Measurements from ENCODE around the gene ADAMTSL4. TPM values are rescaled to one million over a fixed set of nuclear protein-coding genes. Genes with fewer than 3 reads are reported as not detected.

ADAMTSL4 gene
- total and polyA plus RNA-seq, 2 donors (not counting 1 experiment from before 2014, with no cell fraction given) = 7.3 to 13.0 TPM

DNA sequence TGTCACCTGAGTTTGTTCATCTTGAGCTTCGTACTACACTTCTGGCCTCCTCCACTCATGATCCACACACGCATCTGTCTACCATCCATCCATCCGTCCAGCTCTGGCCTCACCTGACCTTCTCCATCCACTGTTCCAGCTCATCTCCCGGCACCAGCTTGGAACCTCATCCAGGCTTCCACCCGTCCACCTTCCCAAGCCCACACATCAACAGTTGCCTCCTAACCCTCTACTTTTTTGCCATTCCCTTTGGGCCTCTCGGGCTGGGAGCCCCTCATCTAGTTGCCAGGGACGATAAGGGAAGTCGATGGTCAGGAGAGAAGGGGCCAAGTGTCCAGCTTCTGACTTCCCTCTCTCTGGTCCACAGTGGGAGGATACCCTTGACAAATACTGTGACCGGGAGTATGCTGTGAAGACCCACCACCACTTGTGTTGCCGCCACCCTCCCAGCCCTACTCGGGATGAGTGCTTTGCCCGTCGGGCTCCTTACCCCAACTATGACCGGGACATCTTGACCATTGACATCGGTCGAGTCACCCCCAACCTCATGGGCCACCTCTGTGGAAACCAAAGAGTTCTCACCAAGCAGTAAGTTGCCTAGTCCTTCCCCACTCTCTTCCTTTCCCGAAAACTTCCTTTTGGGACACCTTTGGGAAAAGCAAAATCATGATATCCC is 37.1 kb upstream of the ADAMTSL4 start:
- Histone ChIP-seq H4K20me1 (ENCODE audit: control insufficient read depth, extremely low read depth, insufficient read depth, low read length) (no peaks in the 10 kb centered on the region), H3K9ac (ENCODE audit: insufficient read depth, low read length) (no peak overlapping the region), H2AFZ (ENCODE audit: low read length) (no peak overlapping the region), H3K4me2 (ENCODE audit: extremely low read depth, insufficient read depth, low read length) (no peak overlapping the region), H3K27me3 (ENCODE audit: control insufficient read depth, insufficient read depth, low read length) (no peaks in the 10 kb centered on the region), H3K27ac (ENCODE audit: insufficient read depth, low read length) (no peak overlapping the region), H3K4me3 (replicated peaks in 1 of 4; ENCODE audit: control extremely low read depth in 1 of 4, insufficient read depth in 1 of 4, low read depth in 3 of 4, low read length in 4 of 4) (no peak overlapping the region), H3K36me3 (ENCODE audit: control insufficient read depth, insufficient read depth, low read length) (peaks cover 23% of the 10 kb centered on the region), H3K79me2 (ENCODE audit: control insufficient read depth, insufficient read depth, low read length) (peaks cover 19% of the 10 kb centered on the region), H3K9me3 (ENCODE audit: control insufficient read depth, insufficient read depth, low read depth, low read length) (no peaks in the 10 kb centered on the region), H3K4me1 (ENCODE audit: control insufficient read depth, extremely low read depth, insufficient read depth, low read length) (peaks cover 26% of the 10 kb centered on the region)
- no peak for DNase-seq (ENCODE audit: low read depth in 2 of 2)
- TF ChIP-seq EZH2 (IDR thresholded peaks at IDR 0.05; ENCODE audit: low read length, missing control alignments) = no peak
- TF ChIP-seq, protein P1, sequence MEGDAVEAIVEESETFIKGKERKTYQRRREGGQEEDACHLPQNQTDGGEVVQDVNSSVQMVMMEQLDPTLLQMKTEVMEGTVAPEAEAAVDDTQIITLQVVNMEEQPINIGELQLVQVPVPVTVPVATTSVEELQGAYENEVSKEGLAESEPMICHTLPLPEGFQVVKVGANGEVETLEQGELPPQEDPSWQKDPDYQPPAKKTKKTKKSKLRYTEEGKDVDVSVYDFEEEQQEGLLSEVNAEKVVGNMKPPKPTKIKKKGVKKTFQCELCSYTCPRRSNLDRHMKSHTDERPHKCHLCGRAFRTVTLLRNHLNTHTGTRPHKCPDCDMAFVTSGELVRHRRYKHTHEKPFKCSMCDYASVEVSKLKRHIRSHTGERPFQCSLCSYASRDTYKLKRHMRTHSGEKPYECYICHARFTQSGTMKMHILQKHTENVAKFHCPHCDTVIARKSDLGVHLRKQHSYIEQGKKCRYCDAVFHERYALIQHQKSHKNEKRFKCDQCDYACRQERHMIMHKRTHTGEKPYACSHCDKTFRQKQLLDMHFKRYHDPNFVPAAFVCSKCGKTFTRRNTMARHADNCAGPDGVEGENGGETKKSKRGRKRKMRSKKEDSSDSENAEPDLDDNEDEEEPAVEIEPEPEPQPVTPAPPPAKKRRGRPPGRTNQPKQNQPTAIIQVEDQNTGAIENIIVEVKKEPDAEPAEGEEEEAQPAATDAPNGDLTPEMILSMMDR (conservative IDR thresholded peaks at IDR 0.05 in 1 of 2, IDR thresholded peaks at IDR 0.05 in 1 of 2; ENCODE audit: low read depth in 1 of 2, low read length in 2 of 2) = no peak

DNA sequence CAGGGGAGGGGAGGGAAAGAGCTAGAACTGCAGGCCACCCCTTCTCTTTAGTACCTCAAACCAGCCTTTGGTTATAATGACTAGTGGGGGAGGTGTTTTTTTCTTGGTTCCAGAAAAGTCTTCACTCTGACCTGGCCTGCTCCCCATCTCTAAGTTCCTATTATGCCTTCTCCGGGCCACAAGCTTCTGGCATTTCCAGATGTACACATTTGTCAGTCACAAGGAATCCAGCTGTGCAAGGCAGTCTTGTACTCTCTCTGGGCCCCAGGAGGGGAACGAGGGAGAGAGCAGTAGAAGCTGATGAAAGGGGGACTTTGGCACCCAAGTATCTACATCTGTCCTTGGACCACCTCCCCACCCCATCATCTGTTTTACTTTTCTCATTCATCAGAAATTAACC is 36.4 kb upstream of the ADAMTSL4 start:
- H3K4me3 ChIP-seq (replicated peaks in 1 of 4; ENCODE audit: control extremely low read depth in 1 of 4, insufficient read depth in 1 of 4, low read depth in 3 of 4, low read length in 4 of 4) = peak overlapping the region in 1 of 4 experiments; percentile 7
- H2AFZ ChIP-seq (ENCODE audit: low read length) = no peak overlapping the region
- no peak overlapping the region for H3K4me2 ChIP-seq (ENCODE audit: extremely low read depth, insufficient read depth, low read length)
- no peak overlapping the region for H3K9ac ChIP-seq (ENCODE audit: insufficient read depth, low read length)
- peaks cover 19% of the 10 kb centered on the region for H3K79me2 ChIP-seq (ENCODE audit: control insufficient read depth, insufficient read depth, low read length)
- H3K36me3 ChIP-seq (ENCODE audit: control insufficient read depth, insufficient read depth, low read length) = peaks cover 23% of the 10 kb centered on the region
- H4K20me1 ChIP-seq (ENCODE audit: control insufficient read depth, extremely low read depth, insufficient read depth, low read length) = no peaks in the 10 kb centered on the region
- DNase-seq (ENCODE audit: low read depth in 2 of 2) = peak in 1 of 2 donors; percentile 40
- H3K9me3 ChIP-seq (ENCODE audit: control insufficient read depth, insufficient read depth, low read depth, low read length) = no peaks in the 10 kb centered on the region
- H3K27ac ChIP-seq (ENCODE audit: insufficient read depth, low read length) = peak overlapping the region; percentile 15
- no peaks in the 10 kb centered on the region for H3K27me3 ChIP-seq (ENCODE audit: control insufficient read depth, insufficient read depth, low read length)
- H3K4me1 ChIP-seq (ENCODE audit: control insufficient read depth, extremely low read depth, insufficient read depth, low read length) = peaks cover 23% of the 10 kb centered on the region
- TF ChIP-seq, protein P1 (conservative IDR thresholded peaks at IDR 0.05 in 1 of 2, IDR thresholded peaks at IDR 0.05 in 1 of 2; ENCODE audit: low read depth in 1 of 2, low read length in 2 of 2) = no peak
- TF ChIP-seq EZH2 (IDR thresholded peaks at IDR 0.05; ENCODE audit: low read length, missing control alignments) = no peak

DNA sequence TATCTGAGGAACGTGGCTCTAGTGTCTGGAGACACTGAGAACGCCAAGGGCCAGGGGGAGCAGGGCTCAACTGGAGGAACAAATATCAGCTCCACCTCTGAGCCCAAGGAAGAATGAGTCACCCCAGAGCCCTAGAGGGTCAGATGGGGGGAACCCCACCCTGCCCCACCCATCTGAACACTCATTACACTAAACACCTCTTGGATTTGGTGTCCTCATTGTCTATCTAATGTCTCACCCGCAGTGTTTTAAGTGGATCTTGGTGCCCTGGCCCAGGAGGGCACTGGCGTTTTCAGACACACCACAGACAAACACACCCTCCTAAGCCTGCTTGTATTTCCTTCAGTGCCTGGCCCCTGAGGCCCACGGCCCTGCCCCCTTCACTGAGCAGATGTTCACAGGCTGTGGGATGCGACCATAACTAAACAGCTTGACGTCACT is 35.8 kb upstream of the ADAMTSL4 start:
- Histone ChIP-seq H3K36me3 (ENCODE audit: control insufficient read depth, insufficient read depth, low read length) (peaks cover 23% of the 10 kb centered on the region), H3K79me2 (ENCODE audit: control insufficient read depth, insufficient read depth, low read length) (peaks cover 14% of the 10 kb centered on the region), H4K20me1 (ENCODE audit: control insufficient read depth, extremely low read depth, insufficient read depth, low read length) (no peaks in the 10 kb centered on the region), H3K27ac (ENCODE audit: insufficient read depth, low read length) (peak overlapping the region; percentile 15), H3K4me3 (replicated peaks in 1 of 4; ENCODE audit: control extremely low read depth in 1 of 4, insufficient read depth in 1 of 4, low read depth in 3 of 4, low read length in 4 of 4) (no peak overlapping the region), H3K4me2 (ENCODE audit: extremely low read depth, insufficient read depth, low read length) (no peak overlapping the region), H3K27me3 (ENCODE audit: control insufficient read depth, insufficient read depth, low read length) (no peaks in the 10 kb centered on the region), H3K9ac (ENCODE audit: insufficient read depth, low read length) (no peak overlapping the region), H3K9me3 (ENCODE audit: control insufficient read depth, insufficient read depth, low read depth, low read length) (no peaks in the 10 kb centered on the region), H2AFZ (ENCODE audit: low read length) (no peak overlapping the region), H3K4me1 (ENCODE audit: control insufficient read depth, extremely low read depth, insufficient read depth, low read length) (peaks cover 23% of the 10 kb centered on the region)
- no peak for DNase-seq (ENCODE audit: low read depth in 2 of 2)
- TF ChIP-seq EZH2 (IDR thresholded peaks at IDR 0.05; ENCODE audit: low read length, missing control alignments) = no peak
- TF ChIP-seq, protein P1 (conservative IDR thresholded peaks at IDR 0.05 in 1 of 2, IDR thresholded peaks at IDR 0.05 in 1 of 2; ENCODE audit: low read depth in 1 of 2, low read length in 2 of 2) = no peak

All from fibroblast of lung (primary cell).